CD4-positive, alpha-beta T cell treated with Interleukin-4 for 1 hour (primary cell): ENCODE measurements around the gene MRNIP.

Experiments used
- DNase-seq, 2 donors: peaks; one replicate each; pipeline ENCODE4 v3.0.0-alpha.2; 2020 to 2022

Gene MRNIP

DNA sequence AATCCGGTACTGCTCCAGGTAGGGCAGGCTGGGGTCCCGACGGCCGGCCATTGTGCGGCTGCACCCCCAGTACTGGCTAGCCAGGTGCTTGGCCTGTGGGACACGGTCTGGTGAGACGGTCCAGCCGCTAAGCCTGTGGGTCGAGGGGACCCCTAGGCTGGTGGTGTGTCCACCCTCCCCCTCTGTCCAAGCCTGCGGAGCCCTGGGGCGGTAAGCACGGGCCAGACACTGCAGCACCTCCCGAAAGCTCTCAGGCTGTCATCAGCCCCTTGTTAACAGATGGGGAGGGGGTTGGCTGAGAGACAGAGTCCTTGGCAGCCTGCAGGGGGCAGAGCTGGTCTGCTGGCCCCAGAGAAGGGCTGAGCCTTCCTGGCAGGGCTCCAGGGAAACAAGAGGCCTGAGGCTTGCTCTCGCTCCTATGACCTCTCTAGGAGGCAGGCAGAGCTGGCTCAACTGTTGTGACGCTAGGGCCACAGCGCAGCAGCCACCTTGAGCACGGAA lies 11.8 kb upstream of the MRNIP start:
- DNase-seq, result no peak

DNA sequence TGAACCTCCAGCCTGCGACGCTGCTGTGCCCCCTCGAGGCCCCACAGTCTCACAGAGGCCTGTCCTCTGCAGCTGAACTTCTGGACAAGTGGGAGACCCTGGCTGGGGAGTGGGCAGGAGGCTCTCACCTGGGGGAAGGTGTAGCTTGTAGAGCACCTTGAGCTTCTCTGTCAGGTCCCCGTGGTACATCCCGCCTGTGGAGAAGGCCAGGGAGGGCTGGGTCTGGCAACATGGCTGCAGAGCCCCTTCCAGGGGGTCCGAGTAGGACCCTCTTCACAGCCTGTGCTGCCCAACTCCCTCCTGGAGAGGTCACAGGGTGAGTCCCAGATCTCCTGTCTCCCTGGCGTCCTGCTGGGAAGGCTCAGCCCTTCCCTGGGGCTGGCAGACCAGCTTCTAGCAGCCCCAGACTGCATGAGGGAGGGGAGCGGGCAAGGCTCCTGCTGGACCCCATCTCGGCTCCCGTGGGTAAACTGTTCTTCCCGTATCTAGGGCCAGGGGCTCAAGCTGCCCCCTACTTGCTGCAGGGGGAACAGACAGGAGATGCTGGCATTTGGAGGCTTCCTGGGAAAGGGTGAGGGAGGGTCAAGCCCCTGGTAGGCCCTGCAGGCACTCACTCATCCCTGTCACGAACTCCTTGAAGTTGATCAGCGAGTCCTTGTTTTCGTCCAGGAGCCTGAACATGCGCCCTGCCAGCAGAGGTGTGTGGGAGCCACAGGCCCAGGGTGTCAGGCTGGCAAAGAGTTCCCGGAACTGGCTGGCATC lies 11.2 kb upstream of the MRNIP start:
- no peak for DNase-seq

DNA sequence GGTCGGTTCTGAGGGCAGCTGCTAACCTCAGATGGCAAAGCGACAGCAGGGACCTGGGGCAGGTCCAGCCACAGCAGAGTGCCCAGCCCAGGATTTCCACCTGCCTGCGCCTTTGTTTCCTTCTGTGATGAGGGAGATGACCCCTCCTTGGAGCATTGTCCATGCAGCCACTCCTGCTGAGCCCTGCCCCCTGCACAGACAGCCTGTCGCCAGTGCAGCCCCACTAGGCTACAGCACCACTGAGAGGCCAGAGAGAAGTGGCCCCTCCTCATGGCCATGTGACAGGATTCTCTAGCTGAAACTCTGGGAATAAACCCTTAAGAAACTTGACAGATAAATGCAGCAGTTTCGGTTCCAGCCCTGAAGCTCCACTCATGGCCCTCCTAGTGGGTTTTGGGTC lies 10.5 kb upstream of the MRNIP start:
- DNase-seq, result no peak

DNA sequence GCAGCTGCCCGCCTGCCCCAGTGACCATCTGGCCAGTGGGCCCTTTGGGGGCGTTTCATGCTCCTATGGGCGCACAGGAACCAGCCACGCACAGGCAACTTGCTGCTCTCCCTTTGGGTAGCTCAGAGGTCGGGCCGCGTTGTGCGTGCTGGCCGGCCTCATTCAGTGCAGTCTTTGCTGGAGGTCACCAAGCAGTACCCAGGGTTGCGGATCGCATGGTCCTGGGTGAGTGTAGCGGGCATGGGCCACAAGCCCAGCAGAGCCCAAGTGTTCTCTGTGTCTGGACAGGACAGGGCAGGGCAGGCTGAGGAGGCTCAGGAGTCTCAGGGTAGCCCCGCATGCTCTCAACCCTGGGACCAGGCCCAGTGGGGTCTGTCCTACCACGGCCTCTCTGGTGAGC lies 9.9 kb upstream of the MRNIP start:
- DNase-seq, result no peak

DNA sequence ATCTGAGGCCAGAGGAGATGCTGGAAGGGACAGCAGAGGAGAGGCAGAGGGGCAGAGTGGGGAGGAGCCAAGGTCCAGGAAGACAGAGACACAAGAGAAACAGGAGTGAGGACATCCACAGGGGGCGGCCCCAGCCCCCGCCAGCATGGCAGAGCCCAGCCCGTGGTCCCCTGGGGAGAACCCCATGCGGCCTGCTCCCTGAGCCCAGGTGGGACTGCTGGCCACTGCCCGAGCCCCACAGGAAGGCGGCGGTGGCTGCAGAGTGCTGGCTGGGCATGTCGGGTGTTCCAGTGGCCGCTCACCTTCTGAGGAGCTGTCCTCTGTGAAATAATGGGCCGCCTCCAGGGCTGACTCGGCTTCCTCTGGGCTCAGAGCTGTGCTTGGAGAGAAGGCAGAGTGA lies 8.9 kb upstream of the MRNIP start:
- no peak for DNase-seq

DNA sequence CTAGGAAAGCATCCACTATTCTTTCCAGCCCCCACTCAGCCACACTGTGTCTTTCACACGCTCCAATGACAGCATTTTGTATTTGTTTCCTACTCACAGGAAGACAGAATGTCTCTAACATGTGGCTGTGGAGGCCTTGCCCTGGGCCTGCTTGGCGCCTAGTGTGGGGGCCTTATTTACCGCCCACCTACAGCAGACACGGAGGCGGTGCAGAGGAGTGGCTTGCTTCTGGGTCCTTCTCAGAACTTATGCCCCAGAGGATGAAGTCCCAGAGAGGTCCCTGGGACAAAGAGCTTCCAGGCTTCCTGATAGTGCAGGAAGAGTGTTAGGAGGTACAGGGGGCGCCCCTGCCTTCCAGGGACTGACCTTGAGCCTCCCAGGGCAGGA lies 8.5 kb upstream of the MRNIP start:
- no peak for DNase-seq

DNA sequence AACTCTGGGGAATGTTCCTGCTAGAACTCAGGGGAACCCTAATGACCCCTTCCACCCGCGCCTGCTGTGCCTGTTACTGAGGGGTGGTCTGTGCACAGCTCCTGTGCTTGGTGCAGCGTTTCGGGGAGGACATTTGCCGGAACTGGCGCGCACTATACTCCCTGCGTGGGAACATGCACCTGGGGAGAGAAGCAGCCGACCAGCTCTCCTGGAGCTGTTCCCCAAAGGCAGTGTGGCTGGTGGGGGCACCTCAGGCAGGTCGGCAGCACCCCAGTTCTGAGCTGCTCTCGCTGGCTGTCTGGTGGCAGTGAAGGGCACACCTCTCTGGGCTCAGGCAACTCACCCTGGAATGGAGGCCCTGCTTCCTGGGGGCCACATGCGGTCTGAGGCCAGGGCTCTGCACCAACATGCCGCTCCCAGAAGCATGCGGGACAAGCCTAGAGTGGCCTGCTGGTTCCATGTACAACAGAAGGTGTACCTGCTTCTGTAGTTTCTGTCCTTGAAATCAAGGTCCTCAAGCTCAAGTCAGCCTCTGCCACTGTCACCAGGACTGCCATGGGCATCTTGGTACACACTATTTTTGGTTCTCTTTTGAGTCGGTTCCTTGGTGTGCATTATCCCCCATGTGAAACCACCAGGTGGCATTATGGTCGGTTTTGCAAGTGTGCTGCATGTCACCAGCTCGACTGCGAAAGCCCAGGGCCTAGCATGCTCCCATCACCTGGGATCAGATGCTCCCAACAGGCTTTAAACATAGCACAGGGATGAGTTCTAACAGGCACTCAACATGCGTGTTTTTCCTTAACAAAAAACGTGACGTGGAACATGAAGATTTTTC lies 7.8 kb upstream of the MRNIP start:
- no peak for DNase-seq

DNA sequence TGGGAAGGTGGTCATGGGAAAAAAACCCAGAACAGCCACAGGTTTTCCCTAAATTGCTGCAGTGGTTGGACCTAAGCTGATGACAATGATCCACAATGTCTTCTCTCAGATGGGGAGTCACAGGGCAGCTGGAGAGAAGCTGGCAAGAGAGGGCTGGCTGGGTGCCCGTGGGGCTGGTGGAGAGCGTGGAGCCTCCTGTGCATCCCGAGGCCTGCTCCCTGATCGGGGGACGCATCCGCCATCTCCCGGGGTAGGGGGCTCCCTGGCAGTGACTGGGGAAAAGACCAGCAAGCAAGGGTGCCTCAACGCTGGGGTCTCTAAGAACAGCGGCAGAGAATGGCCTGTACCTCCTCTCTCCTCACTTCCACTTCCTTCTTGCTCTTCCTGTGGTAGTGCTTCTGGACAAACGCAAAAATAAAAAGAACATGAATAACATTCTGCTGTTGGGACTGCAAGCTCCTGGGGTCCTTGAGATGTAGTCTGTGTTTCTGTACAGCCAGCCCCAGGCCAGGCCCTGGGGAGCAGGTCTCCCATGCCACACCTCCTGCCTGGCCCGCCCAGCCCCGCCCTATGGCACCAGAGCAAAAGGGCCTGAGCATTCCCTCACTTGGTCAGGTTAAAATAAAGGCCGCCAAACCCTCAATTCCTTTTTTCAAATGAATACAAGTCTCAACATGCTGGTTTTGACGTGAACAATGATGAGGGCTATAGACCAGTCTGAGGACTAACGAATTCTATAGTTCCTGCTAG lies 7.0 kb upstream of the MRNIP start:
- DNase-seq, result no peak

DNA sequence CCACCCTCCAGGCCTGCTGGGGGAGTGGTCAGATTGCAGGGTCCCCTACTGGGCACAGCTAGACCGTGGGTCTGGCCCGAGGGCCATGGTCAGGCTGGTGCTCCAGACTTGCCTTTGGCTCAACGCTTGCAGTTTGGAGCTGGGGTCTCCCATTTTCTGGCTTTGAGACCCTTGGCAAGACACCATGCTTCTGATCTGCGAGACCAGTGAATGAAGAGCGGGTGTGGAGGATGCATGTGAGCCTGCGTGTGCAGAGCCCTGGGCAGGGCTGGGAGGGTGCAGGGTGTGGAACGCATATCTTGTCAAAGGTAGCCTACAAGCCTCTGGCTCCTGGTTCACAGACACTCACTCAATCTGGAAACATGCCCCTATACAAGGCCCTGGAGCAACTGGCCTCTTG lies 6.1 kb upstream of the MRNIP start:
- DNase-seq, result no peak

DNA sequence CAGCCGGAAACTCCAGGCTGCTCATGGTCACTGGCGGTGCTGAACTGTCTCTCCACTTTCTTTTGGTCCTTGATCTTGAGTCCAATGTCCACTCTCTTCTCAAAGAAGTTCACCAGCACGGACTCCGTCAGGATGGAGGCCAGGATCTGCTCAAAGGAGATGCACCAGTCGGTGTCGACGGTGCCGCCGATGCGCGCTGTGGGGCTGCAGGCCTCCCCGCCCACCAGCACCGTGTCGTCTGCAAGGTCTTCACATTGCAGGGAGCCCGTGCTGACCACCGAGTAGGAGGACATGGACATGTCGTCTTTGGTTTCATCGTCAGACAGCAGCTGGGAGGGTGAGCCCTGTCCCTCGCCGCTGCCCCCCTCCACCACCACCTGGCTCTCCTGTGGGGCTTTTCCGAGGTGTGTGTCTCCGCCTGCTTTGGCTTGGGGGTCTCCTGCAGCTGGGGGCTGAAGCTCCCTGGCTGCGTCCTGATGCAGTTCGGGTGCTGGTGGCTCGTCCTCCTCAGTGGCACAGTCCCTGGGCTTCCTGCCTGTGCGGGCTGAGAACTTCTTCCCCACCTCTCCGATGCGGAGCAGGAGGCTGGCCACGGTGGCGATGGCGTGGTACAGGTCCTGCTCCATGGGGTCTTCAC lies 5.0 kb upstream of the MRNIP start:
- DNase-seq, result no peak

DNA sequence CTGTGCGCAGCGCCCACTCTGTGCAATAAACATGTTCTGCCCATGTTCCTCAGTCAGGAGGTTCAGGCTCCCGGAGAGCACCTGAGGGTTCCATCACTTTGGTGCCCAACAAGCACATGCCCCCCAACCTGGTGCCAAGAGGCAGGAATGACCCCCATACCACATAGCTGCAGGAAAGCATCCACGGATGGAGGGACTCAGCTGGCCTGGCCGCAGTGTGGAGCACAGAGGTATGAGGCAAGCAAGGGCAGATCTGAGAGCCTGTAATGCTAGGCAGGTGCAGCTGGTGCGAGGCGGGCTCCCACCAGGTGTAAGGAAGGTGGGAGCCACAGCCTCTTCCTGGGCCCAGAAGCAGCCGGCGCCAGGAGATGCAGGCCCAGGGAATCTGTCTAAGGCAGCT lies 4.3 kb upstream of the MRNIP start:
- DNase-seq, result no peak

DNA sequence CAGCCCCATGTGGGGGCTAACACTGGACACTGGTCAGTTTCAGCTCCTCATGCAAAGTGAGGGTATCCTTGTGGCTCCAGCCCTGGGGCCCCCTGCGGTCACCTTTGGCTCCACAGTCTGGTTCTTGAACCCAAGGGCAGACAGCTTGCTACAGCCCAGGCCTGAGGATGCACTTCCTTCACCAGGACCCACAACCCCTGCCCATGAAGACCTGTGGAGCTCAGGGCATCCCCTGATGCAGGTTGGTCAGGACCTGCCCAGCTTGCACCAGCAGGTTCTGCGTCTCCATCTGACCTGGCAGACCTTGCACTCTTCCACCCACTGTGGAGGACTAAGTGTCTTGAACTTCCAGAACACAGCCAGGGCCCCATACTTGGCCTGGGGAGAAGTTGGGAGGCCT lies 3.7 kb upstream of the MRNIP start:
- no peak for DNase-seq

DNA sequence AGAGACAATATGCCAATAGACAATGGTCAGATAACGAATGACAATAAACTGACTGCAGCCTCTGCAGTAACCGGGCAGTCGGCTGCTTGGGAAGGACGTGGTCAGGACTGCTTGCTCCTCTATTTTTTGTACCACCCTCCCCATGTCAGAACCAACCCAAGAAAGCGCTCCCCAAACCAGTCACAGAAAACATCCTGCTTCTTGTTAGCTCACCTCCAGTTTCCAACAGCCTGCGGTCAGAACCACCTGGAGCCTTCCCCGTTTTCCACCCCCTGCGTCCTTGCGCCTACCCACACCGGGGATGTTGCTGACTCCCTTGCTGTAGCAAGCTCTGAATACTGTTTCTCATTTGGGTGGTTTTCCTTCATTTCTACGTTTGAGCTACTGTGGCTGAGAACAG lies 1.7 kb upstream of the MRNIP start:
- no peak for DNase-seq

DNA sequence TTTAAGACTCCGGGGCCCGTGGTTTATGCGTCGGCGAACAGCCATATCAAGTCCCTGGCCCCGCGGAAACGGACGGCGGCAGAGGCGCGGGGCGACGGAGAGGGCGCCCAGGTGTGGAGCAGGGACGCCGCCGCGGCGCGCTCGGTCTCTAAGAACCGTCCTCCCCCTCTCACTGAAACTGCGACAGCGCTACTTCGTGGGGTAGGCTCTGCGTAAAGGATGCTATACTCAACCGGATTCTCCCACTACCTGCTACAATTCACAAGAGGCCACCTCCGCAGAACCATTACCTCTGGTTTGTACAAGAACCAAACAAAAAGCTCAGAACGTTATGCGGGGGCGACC lies 404 bp downstream of the MRNIP start:
- peak in 1 of 2 donors; percentile 27 for DNase-seq

DNA sequence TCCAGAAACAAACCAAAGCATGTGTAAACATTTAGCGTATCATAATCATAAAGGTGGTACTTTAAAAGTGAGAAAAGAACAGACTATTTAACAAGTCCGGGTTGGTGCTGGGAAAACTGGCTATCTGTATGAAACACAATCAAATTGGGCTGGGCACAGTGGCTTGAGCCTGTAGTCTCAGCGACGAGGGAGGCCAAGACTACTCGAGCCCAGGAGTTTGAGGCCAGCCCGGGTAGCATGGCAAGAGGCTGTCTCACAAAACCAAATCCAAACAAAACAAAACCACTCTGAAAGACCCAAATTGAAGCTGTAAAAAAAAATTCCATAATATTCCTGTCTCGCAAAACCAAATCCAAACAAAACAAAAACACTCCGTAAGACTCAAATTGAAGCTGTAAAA lies 4.3 kb downstream of the MRNIP start:
- DNase-seq, result no peak

DNA sequence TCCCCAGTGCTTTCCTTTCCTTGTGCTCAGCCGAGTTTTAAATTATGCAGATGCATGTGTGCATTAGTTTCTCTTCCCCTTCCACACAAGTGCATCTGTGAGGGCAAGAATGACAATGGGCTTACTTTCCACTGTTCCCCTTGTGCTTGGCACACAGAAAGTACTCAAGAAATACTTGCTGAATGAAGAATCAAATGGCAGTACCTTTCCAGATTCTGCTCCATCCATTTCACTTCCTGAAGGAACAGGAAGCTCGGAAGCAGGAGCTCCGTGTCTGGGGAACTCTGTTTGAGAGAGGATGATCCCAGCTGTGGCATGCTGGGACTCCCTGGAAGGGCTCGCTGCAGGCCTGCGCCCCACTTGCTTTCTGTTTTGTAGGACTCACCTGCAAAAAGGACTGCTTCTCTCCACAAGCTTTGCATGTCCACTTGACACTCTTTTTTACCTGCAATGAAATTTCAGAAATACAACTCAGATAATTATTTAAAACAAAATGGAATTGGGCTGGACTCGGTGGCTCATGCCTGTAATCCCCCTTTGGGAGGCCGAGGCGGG lies 5.5 kb downstream of the MRNIP start:
- no peak for DNase-seq

DNA sequence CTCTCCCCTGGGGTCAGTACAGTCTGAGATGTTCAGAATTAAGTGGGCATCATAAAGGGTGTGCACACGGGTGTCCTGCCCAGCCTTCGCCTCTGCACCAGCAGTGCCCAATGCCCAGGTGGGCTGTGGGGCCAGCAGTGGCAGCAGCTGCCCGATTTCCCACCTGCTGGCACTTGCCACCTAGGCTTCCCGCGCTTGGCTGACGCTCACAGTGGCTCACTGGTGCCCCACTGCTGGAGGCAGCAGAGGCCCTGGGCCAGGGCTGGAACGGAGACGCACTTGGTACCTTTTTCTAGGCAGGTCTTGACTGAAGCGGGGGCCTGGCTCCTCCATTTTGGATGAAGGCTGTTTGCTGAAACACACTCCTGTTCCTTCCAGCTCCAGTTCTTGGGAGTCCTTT lies 17.0 kb downstream of the MRNIP start:
- DNase-seq, result no peak

DNA sequence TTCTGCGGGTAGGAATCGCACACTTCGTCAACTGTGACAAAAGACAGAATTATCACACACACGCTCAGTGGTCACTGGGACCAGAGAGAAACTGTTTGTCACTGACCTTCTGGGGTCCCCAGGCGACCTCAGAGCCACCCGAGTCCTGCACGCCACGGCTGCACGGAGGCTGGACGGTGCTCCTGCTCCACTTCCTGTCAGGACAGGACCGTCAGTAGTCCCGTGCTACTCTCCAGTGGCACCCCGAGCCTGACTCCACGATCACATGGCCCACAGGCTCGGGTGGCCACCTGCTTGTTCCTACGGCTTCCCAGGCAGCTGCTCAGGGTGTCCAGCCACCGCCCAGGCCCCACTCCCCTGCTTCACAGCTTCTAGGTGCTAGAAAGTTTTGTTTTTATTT lies 17.9 kb downstream of the MRNIP start:
- no peak for DNase-seq

DNA sequence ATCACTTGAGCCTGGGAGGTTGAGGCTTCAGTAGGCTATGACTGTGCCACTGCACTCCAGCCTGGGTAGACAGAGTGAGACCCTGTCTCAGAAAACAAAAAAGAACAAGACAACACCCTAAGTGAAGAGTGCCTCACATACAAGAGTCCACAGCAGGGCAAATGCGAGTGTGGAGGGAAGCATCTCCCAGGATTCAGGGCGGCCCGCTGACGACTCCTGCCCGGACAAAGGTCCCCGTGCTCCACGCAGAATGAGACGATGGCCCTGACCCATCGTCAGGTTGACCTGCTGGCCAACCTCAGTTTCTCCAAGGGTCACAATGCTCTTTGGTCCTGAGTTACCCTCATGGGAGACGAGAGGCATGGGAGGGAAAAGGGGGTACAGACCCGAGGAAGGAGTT lies 18.3 kb downstream of the MRNIP start:
- peak in 1 of 2 donors; percentile 15 for DNase-seq

DNA sequence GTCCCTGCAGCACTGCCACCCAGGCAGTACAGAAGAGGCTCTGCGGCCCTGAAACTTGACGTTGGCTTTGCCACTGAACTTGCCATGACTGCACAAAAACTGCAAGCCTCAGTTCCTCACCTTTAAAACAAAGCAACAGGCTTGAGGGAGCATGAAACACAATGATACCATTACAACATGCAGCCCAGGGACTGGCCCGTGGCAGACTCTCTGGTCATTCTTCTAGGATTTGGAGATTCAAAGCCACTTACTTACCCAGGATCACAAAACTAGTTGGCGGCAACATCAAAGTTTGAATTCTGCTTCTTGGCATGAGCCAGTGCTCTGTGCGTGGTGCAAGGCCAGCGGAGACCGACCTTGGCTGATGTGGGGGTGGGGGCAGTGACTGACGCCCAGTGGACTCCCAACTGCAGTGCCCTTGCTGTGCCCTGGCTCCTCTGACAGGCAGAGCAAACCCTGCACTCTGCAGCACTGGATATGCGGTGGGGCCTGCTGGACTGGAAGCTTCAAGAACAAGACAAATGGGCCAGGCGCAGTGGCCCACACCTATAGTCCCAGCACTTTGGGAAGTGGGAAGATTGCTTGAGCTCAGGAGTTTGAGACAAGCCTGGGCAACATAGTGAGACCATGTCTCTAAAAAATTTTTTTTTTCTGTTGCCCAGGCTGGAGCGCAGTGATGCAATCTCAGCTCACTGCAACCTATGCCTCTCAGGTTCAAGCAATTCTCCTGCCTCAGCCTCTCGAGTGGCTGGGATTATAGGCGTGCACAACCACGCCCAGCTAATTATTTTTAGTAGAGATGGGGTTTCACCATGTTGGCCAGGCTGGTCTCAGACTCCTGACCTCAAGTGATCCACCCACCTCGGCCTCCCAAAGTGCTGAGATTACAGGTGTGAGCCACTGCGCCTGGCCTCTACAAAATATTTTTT lies 19.0 kb downstream of the MRNIP start:
- peak in 1 of 2 donors; percentile 24 for DNase-seq
